Endothelial cell of umbilical vein (primary cell): ENCODE measurements around the gene ARV1. TPM values are rescaled to one million over a fixed set of nuclear protein-coding genes. Genes with fewer than 3 reads are reported as not detected.

Source experiments
- Bru-seq: library from RNA; stranded (reverse); fragments of 400-500 nt; gene quantifications from one replicate; lab custom pipeline; 2021; lab: Mats Ljungman, UMichigan
- BruChase-seq, 2 experiments: library from RNA; stranded (reverse); fragments of 400-500 nt; gene quantifications; one replicate each; lab custom pipeline; 2021; lab: Mats Ljungman, UMichigan
- BruUV-seq: library from RNA; stranded (reverse); fragments of 400-500 nt; replicated peaks from 2 replicates; lab custom pipeline; 2021; lab: Mats Ljungman, UMichigan
- CTCF ChIA-PET: fragments of 300-600, 350-600 bp; sonication (Branson Sonifier 250); formaldehyde crosslinking; loops from one replicate; lab custom pipeline; 2021; ENCODE audit warnings: antibody characterized with exemption, inconsistent platforms; lab: Charles Lee
- POLR2A ChIA-PET: fragments of 300-600, 350-600 bp; sonication (Branson Sonifier 250); formaldehyde crosslinking; loops from one replicate; lab custom pipeline; 2021; ENCODE audit warnings: antibody characterized with exemption, inconsistent platforms; lab: Charles Lee
- DNase-seq: peaks from one replicate; pipeline ENCODE4 v3.0.0-alpha.2; 2011; ENCODE audit warnings: low read depth, low spot score
- FAIRE-seq: peaks from 2 replicates; lab custom pipeline; 2011; peaks lifted over from hg19 to GRCh38; lab: Jason Lieb, UNC
- H2AFZ ChIP-seq: 2 replicates; pipeline ENCODE4 v1.6.0; 2012; ENCODE audit warnings: low read depth, low read length, control low read depth, inconsistent platforms
- H3K27ac ChIP-seq: 2 replicates; pipeline ENCODE4 v1.5.1; 2011; ENCODE audit warnings: low read depth, mild to moderate bottlenecking, control low read depth, low read length, moderate library complexity; ENCODE audit not compliant: insufficient read depth
- H3K27me3 ChIP-seq, 2 experiments: 2 replicates each; pipeline versions ENCODE4 v1.6.0 to v1.6.1; 2011; ENCODE audit warnings: low read length in 2 of 2, mixed read lengths in 1 of 2; ENCODE audit not compliant: control insufficient read depth in 2 of 2, insufficient read depth in 2 of 2
- H3K36me3 ChIP-seq, 2 experiments: 2 replicates in 1 of 2; 3 replicates in 1 of 2; pipeline ENCODE4 v1.5.1; 2011; ENCODE audit warnings: low read length in 2 of 2, mild to moderate bottlenecking in 1 of 2, moderate library complexity in 1 of 2; ENCODE audit not compliant: control insufficient read depth in 2 of 2, insufficient read depth in 2 of 2; ENCODE audit errors: extremely low read depth in 1 of 2
- H3K4me1 ChIP-seq: 3 replicates; pipeline ENCODE4 v1.5.1; 2011; ENCODE audit warnings: mild to moderate bottlenecking, low read length; ENCODE audit not compliant: control insufficient read depth, insufficient read depth; ENCODE audit errors: extremely low read depth
- H3K4me2 ChIP-seq: 2 replicates; pipeline ENCODE4 v1.6.1; 2011; ENCODE audit warnings: low read length, control low read depth, mixed read lengths; ENCODE audit not compliant: insufficient read depth
- H3K4me3 ChIP-seq, 3 experiments: fragments of 200-600 bp in 1 of 3; sonication (generic), shearing (Covaris generic) in 1 of 3; replicated peaks in 1 of 3; 2 replicates each; pipeline ENCODE4 v1.5.1; 2011 to 2016; ENCODE audit warnings: control low read depth in 3 of 3, low read length in 3 of 3, mild to moderate bottlenecking in 2 of 3, inconsistent platforms in 1 of 3, low read depth in 1 of 3, moderate library complexity in 1 of 3; ENCODE audit not compliant: insufficient read depth in 1 of 3
- H3K79me2 ChIP-seq: 2 replicates; pipeline ENCODE4 v1.6.0; 2012; ENCODE audit warnings: low read length, inconsistent platforms; ENCODE audit not compliant: control insufficient read depth, insufficient read depth
- H3K9ac ChIP-seq: replicated peaks from 2 replicates; pipeline ENCODE3; 2011; ENCODE audit warnings: low read length, control low read depth; ENCODE audit not compliant: insufficient read depth; ENCODE audit errors: extremely low read depth
- H3K9me1 ChIP-seq: replicated peaks from 3 replicates; pipeline ENCODE4 v1.6.0; 2011; ENCODE audit warnings: mild to moderate bottlenecking, low read length; ENCODE audit not compliant: control insufficient read depth, insufficient read depth; ENCODE audit errors: extremely low read depth
- H3K9me3 ChIP-seq: replicated peaks from 2 replicates; pipeline ENCODE4 v1.5.1; 2012; ENCODE audit warnings: low read length, inconsistent platforms; ENCODE audit not compliant: control insufficient read depth, insufficient read depth
- H4K20me1 ChIP-seq: replicated peaks from 2 replicates; pipeline ENCODE3; 2011; ENCODE audit warnings: mild to moderate bottlenecking, low read length; ENCODE audit not compliant: control insufficient read depth, insufficient read depth; ENCODE audit errors: extremely low read depth
- EZH2 ChIP-seq: IDR thresholded peaks from 2 replicates; pipeline ENCODE4 v1.6.1; 2012; ENCODE audit warnings: borderline replicate concordance, low read depth, mild to moderate bottlenecking, moderate library complexity, low read length, inconsistent platforms; ENCODE audit not compliant: severe bottlenecking
- FOS ChIP-seq: IDR thresholded peaks from 2 replicates; pipeline ENCODE4 v1.6.1; 2011; ENCODE audit warnings: mild to moderate bottlenecking, low read length, moderate library complexity, borderline replicate concordance; ENCODE audit not compliant: insufficient read depth
- GATA2 ChIP-seq: IDR thresholded peaks from 2 replicates; pipeline ENCODE4 v1.7.0; 2011; ENCODE audit warnings: low read depth, mild to moderate bottlenecking, moderate library complexity, mixed read lengths, low read length; ENCODE audit not compliant: insufficient read length, insufficient read depth
- JUN ChIP-seq: IDR thresholded peaks from 2 replicates; pipeline ENCODE4 v1.6.1; 2011; ENCODE audit warnings: borderline replicate concordance, low read depth; ENCODE audit not compliant: insufficient read length, insufficient read depth
- MYC ChIP-seq: IDR thresholded peaks from one replicate; pipeline ENCODE4 v1.6.1; 2011; ENCODE audit warnings: mild to moderate bottlenecking, low read depth, low read length
- POLR2A ChIP-seq: IDR thresholded peaks from 2 replicates; pipeline ENCODE4 v1.6.1; 2012; ENCODE audit warnings: low read depth, mild to moderate bottlenecking, control low read depth, low read length
- POLR2AphosphoS5 ChIP-seq: IDR thresholded peaks from 2 replicates; pipeline ENCODE4 v1.6.1; 2012; ENCODE audit warnings: low read depth, mild to moderate bottlenecking, control low read depth, low read length, moderate library complexity; ENCODE audit not compliant: insufficient read depth
- dilution Hi-C: fragments of 300-500 bp; cut with MboI; formaldehyde crosslinking; loops from one replicate; pipeline ENCODE4 v1.15.0; 2019; ENCODE audit warnings: low sequenced_read_pairs; ENCODE audit not compliant: extremely low pct_ligation_motif_present
- intact Hi-C: fragments of 100-400 bp; cut with micrococcal nuclease; formaldehyde crosslinking; loops from one replicate; pipeline ENCODE4 v1.10.0; 2022
- long read RNA-seq: library from polyadenylated mRNA; stranded (forward); transcript quantifications from one replicate; pipeline ENCODE4 v2.0.0, GENCODE V29; 2021
- polyA minus RNA-seq, 3 experiments: library from RNA; depleted of rRNA, polyadenylated mRNA; stranded (reverse); fragments of >200 nt; gene quantifications; 1 replicate in 1 of 3; 2 replicates in 2 of 3; pipeline ENCODE4 v1.2.3, GENCODE V29; 2011
- polyA plus RNA-seq, 4 experiments: library from polyadenylated mRNA; depleted of rRNA in 3 of 4; stranded (reverse) in 3 of 4; unstranded in 1 of 4; fragments of >200 nt; gene quantifications; 2 replicates each; pipeline versions ENCODE4 v1.2.1 to v1.2.3, GENCODE V29; 2011 to 2012; ENCODE audit warnings: missing spikeins in 1 of 4
- total RNA-seq: library from RNA; stranded (reverse); gene quantifications from 2 replicates; pipeline ENCODE4 v1.2.3, GENCODE V29; 2021
- TF ChIP-seq, protein P1 (sequence below): IDR thresholded peaks from 2 replicates; pipeline ENCODE4 v1.6.1; 2011; ENCODE audit not compliant: insufficient read depth, insufficient read length
- TF ChIP-seq, protein P2 (sequence below), 2 donors: IDR thresholded peaks; 1 replicate in 1 of 2; 2 replicates in 1 of 2; pipeline ENCODE4 v1.5.1; 2011; ENCODE audit warnings: low read length in 2 of 2, mild to moderate bottlenecking in 2 of 2, moderate library complexity in 2 of 2, control low read depth in 1 of 2, inconsistent platforms in 1 of 2, low read depth in 1 of 2; ENCODE audit not compliant: insufficient read depth in 1 of 2; ENCODE audit errors: extremely low read depth in 1 of 2

ARV1 gene
- total RNA-seq: 10.7 and 12.5 TPM in 2 replicates
- polyA plus RNA-seq: 10.8 and 14.0 TPM in 2 replicates
- polyA plus RNA-seq (2011; cell fraction: cytosol; rRNA removed): 19.5 TPM in 2 replicates
- polyA plus RNA-seq (2011; cell fraction: nucleus; rRNA removed): 6.6 and 10.7 TPM in 2 replicates
- 12.5 and 14.3 TPM in 2 replicates for polyA plus RNA-seq (2012)
- polyA minus RNA-seq: 7.1 and 11.4 TPM in 2 replicates
- polyA minus RNA-seq (2011; cell fraction: cytosol; rRNA and poly(A)+ RNA removed): 8.9 TPM
- 2.0 and 3.2 TPM in 2 replicates for polyA minus RNA-seq (2011; cell fraction: nucleus; rRNA and poly(A)+ RNA removed)
- percentile 69 among the genes with signal in this experiment for Bru-seq, nascent RNA
- percentile 62 among the genes with signal in this experiment for BruChase-seq, experiment 1, labeled RNA remaining after a 6-hour chase
- BruChase-seq, experiment 2, labeled RNA remaining after a 2-hour chase: percentile 61 among the genes with signal in this experiment
- long read RNA-seq, transcript ARV1-201 (6 exons, 1,335 nt): major isoform, 31 of 44 reads
- long read RNA-seq, partial matches to known transcripts: 1 of 44 reads
- long read RNA-seq, other reads (novel, unspliced or antisense): 11 of 44 reads

DNA sequence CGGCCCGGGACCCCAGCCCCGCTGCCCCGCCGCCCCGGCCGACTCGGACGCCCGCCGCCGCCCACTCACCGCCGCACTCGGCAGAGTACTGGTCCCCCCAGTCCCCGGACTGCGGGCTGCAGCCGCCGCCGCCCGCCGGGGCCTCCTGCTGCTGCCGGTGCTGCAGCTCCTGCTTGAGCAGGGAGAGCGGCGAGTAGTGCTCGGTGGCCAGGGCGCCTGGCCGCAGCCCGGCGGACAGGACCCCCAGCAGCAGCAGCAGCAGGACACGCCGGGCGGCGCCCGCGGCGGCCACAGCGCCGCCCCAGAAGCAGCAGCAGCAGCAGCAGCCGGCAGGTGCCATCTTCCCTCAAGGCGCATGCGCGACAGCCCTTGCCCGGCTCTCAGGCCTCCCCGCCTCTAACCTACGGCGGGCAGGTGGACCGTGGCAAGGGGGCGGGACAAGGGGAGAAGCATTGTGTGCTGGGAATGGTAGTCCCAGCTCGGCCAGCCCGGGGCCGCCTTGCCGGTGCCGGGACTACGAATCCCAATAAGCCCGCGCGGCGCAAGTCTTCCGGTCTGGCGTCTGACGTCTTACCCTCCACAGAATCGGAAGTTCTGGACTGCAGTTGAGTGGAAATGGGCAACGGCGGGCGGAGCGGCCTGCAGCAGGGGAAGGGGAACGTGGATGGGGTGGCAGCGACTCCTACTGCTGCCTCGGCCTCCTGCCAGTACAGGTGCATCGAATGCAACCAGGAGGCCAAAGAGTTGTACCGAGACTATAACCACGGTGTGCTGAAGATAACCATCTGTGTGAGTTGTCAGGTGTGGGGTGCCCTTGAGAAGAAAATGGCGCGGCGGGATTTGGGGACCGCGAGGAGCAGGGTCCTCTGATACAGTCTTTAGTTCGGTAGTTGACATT lies at the start of gene ARV1, which contains the start of gene TTC13:
Gene ARV1, plus strand, starts transcription at position 604 of the 898 bp plus-strand sequence. Its CDS starts 12 bp downstream, at position 616.
Gene TTC13, minus strand, starts transcription at position 371 of the 898 bp plus-strand sequence. Its CDS starts 31 bp downstream, at position 340.
- Histone ChIP-seq H3K9me1 (no peaks in the 10 kb centered on the region), H3K4me2 (peak within 1 kb of the TSS; percentile 77), H3K79me2 (peaks cover 14% of the 10 kb centered on the region), H3K27me3 (no peaks in the 10 kb centered on the region), H3K27ac (peak within 1 kb of the TSS; percentile 42), H3K36me3 (no peaks in the 10 kb centered on the region), H2AFZ (peak within 1 kb of the TSS; percentile 90), H3K9ac (peak within 1 kb of the TSS; percentile 70), H3K4me3 (peak within 1 kb of the TSS; percentile 72 to 96 (median 86)), H3K9me3 (no peaks in the 10 kb centered on the region), H3K4me1 (peaks cover 19% of the 10 kb centered on the region), H4K20me1 (no peaks in the 10 kb centered on the region)
- no TSS peak for BruUV-seq
- ChIA-PET POLR2A (no interaction called here), CTCF (interaction anchor here (1.0 to 1.9 kb wide), 5 partner anchors 50 to 337 kb away, joined by 3 to 10 read pairs (median 4); no protein-coding TSS in a partner anchor)
- dilution Hi-C loops: no loop called here
- TF ChIP-seq EZH2 (no peak), GATA2 (peak; percentile 67), MYC (no peak), POLR2AphosphoS5 (peak; percentile 71), JUN (no peak), FOS (no peak), POLR2A (peak; percentile 88)
- TF ChIP-seq, protein P1, sequence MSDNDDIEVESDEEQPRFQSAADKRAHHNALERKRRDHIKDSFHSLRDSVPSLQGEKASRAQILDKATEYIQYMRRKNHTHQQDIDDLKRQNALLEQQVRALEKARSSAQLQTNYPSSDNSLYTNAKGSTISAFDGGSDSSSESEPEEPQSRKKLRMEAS: peak; percentile 6
- TF ChIP-seq, protein P2, sequence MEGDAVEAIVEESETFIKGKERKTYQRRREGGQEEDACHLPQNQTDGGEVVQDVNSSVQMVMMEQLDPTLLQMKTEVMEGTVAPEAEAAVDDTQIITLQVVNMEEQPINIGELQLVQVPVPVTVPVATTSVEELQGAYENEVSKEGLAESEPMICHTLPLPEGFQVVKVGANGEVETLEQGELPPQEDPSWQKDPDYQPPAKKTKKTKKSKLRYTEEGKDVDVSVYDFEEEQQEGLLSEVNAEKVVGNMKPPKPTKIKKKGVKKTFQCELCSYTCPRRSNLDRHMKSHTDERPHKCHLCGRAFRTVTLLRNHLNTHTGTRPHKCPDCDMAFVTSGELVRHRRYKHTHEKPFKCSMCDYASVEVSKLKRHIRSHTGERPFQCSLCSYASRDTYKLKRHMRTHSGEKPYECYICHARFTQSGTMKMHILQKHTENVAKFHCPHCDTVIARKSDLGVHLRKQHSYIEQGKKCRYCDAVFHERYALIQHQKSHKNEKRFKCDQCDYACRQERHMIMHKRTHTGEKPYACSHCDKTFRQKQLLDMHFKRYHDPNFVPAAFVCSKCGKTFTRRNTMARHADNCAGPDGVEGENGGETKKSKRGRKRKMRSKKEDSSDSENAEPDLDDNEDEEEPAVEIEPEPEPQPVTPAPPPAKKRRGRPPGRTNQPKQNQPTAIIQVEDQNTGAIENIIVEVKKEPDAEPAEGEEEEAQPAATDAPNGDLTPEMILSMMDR (IDR thresholded peaks at IDR 0.05; ENCODE audit: extremely low read depth in 1 of 2, insufficient read depth in 1 of 2, low read depth in 1 of 2, low read length in 2 of 2): peak; percentile 5 to 29
- DNase-seq (peak; percentile 99), FAIRE-seq (peak; percentile 98)
- intact Hi-C loops: loop anchor here (1.0 to 10.0 kb wide), 16 partner anchors 50 to 626 kb away; partner anchors contain the start of genes C1orf198, COG2, EGLN1 and EXOC8
